Fibroblast of pulmonary artery (primary cell): Measurements from ENCODE around the gene ROCK2.
A peak's percentile ranks its signal among the peaks of the same experiment; 100 is the strongest.

Source experiments
- DNase-seq: peaks from one replicate; pipeline ENCODE4 v3.0.0-alpha.2; 2010; ENCODE audit warnings: low read depth
- H3K4me3 ChIP-seq: replicated peaks from 2 replicates; pipeline ENCODE4 v1.5.1; 2011; ENCODE audit warnings: low read depth, mild to moderate bottlenecking, control low read depth, low read length, moderate library complexity
- TF ChIP-seq, protein P1 (sequence below): IDR thresholded peaks from 2 replicates; pipeline ENCODE4 v1.5.1; 2011; ENCODE audit warnings: mild to moderate bottlenecking, control low read depth, low read length, inconsistent platforms; ENCODE audit errors: missing control alignments

ROCK2 gene

DNA sequence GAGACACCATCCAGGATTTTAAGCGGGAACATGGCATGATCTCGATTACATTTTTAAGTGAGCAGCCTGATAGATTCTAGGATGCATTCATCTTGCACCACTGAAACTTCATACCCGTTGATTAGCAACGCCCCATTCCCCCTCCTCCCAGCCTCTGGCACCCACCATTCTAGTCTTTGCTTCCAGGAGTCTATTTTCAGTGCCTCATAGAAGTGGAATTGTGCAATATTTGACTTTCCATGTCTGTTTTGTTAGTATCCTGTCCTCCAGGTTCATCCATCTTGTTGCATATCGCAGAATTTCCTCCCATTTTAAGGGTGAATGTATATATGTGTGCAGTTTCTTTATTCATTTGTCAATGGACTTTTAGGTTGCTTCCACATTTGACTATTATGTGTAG lies 210.1 kb downstream of the ROCK2 start:
- H3K4me3 ChIP-seq: no peak overlapping the region
- DNase-seq: no peak
- TF ChIP-seq, protein P1, sequence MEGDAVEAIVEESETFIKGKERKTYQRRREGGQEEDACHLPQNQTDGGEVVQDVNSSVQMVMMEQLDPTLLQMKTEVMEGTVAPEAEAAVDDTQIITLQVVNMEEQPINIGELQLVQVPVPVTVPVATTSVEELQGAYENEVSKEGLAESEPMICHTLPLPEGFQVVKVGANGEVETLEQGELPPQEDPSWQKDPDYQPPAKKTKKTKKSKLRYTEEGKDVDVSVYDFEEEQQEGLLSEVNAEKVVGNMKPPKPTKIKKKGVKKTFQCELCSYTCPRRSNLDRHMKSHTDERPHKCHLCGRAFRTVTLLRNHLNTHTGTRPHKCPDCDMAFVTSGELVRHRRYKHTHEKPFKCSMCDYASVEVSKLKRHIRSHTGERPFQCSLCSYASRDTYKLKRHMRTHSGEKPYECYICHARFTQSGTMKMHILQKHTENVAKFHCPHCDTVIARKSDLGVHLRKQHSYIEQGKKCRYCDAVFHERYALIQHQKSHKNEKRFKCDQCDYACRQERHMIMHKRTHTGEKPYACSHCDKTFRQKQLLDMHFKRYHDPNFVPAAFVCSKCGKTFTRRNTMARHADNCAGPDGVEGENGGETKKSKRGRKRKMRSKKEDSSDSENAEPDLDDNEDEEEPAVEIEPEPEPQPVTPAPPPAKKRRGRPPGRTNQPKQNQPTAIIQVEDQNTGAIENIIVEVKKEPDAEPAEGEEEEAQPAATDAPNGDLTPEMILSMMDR: no peak

GRCh38 chr2:11133936-11134320 lies 210.5 kb downstream of the ROCK2 start:
- DNase-seq: no peak
- TF ChIP-seq, protein P1: no peak
- H3K4me3 ChIP-seq: no peak overlapping the region

GRCh38 chr2:11133238-11133935 lies 211.0 kb downstream of the ROCK2 start:
- no peak for DNase-seq
- H3K4me3 ChIP-seq: peak overlapping the region; percentile 59
- TF ChIP-seq, protein P1: no peak

DNA sequence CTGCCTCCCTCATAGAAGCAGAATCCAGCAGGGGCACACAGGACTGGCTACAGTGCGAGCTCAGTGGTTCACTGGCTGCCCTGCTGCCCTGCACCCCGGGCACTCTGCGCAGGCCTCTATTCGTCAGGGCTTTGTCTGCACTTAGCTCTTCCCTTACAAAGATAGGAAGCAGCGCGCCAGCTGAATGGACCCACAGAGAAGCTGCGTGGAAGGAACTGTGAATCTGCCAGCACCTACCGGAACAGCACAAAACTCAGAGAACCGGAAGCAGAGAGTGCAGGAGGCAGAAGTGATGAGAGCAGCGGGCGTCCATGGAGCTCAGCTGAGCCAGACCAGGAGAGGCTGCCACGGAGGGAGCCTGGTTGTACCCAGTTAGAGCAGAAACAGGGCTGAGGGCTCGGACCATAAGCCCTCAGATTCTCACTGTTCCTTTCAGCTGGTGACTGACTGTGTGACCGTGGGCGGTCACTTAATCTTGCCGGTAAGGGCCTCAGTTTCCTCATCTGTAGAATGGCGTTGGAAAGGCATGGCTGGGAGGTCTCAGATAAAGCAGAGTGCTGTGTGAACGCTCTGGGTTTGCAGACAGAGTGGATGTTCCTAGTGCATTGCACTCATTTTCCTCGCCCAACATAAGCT lies 212.3 kb downstream of the ROCK2 start:
- TF ChIP-seq, protein P1: no peak
- DNase-seq: no peak
- no peak overlapping the region for H3K4me3 ChIP-seq

DNA sequence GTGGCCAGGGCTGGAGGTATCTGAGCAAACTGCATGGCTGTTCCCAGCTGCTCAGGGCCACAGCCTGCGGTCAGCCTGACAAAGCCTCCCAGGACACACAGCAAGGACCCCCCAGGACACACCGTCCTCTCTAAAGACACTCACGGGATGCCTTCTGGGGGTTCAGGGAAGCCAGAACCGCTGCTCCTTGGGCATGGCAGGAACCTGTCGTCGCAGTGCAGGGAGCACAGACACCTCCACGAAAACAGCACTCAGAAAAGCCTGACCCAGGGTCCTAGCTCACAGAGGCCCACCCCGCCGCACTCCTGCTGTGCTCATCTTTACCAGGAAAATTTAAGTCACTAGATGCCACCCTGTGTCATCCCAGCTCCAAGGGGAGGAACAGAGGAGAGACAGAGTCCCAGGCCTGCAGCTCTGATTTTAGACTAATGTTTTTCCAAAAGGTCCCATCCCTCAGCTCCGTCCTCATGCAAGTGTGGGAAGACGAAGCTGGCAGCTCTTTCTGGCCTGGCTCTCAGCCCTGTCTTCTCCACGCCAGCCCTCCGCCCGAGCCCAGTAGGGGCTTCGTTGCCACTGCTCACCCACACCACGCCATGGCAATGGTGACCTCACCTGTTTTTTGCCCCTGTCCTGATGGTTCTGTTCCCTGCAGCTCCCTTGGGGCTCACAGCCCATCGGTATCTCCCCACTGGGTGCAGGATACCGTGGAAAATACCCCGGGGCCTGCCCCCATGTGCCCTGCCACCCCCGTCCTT lies 213.1 kb downstream of the ROCK2 start:
- no peak overlapping the region for H3K4me3 ChIP-seq
- TF ChIP-seq, protein P1: no peak
- DNase-seq: no peak
